Neural crest cell (in vitro differentiated cells): ENCODE results near the gene GRIFIN. TPM values are rescaled to one million over a fixed set of nuclear protein-coding genes. Genes with fewer than 3 reads are reported as not detected.

Source experiments
- DNase-seq: peaks from one replicate; pipeline ENCODE4 v3.0.0; 2021; ENCODE audit warnings: low read depth, mixed read lengths, low spot score
- H3K27ac Mint-ChIP-seq: one replicate; pipeline ENCODE4 v1.8.0; 2021; ENCODE audit warnings: mild to moderate bottlenecking, mixed read lengths; ENCODE audit not compliant: unreplicated experiment
- H3K27me3 Mint-ChIP-seq: 2 replicates; pipeline ENCODE4 v1.8.0; 2021; ENCODE audit warnings: low read depth, mild to moderate bottlenecking, mixed read lengths
- H3K36me3 Mint-ChIP-seq: 2 replicates; pipeline ENCODE4 v1.8.0; 2021; ENCODE audit warnings: low read depth, mild to moderate bottlenecking, mixed read lengths
- H3K4me1 Mint-ChIP-seq: 2 replicates; pipeline ENCODE4 v1.8.0; 2021; ENCODE audit warnings: mixed read lengths
- H3K4me3 Mint-ChIP-seq: one replicate; pipeline ENCODE4 v1.8.0; 2021; ENCODE audit warnings: mild to moderate bottlenecking, mixed read lengths
- H3K9me3 Mint-ChIP-seq: 2 replicates; pipeline ENCODE4 v1.8.0; 2021; ENCODE audit warnings: mixed read lengths
- CTCF ChIP-seq: fragments of 200-600 bp; sonication (generic); conservative IDR thresholded peaks from 2 replicates; pipeline ENCODE4 v1.5.0; 2021; ENCODE audit warnings: antibody characterized with exemption, mild to moderate bottlenecking
- total RNA-seq: library from RNA; stranded (reverse); gene quantifications from 2 replicates; pipeline ENCODE4 v1.2.1, GENCODE V29; 2021

GRIFIN gene
- total RNA-seq, 1 donor from 2014 or later, result not detected

GRCh38 chr7:2468227-2468626 is 8.0 kb downstream of the GRIFIN start:
- peaks cover 29% of the 10 kb centered on the region for H3K4me1 Mint-ChIP-seq
- H3K9me3 Mint-ChIP-seq, result no peaks in the 10 kb centered on the region
- DNase-seq, result no peak
- H3K36me3 Mint-ChIP-seq, result no peaks in the 10 kb centered on the region
- peaks cover 2% of the 10 kb centered on the region for H3K27me3 Mint-ChIP-seq
- H3K4me3 Mint-ChIP-seq, result no peak overlapping the region
- no peak overlapping the region for H3K27ac Mint-ChIP-seq
- TF ChIP-seq CTCF, result no peak

- no peak for TF ChIP-seq CTCF
- H3K27ac Mint-ChIP-seq, result no peak overlapping the region
- H3K4me3 Mint-ChIP-seq, result no peak overlapping the region
- H3K9me3 Mint-ChIP-seq, result peaks cover 3% of the 10 kb centered on the region
- peaks cover 29% of the 10 kb centered on the region for H3K4me1 Mint-ChIP-seq
- no peaks in the 10 kb centered on the region for H3K36me3 Mint-ChIP-seq
- DNase-seq, result no peak
- peaks cover 2% of the 10 kb centered on the region for H3K27me3 Mint-ChIP-seq
Measured at GRCh38 chr7:2466675-2467074, 9.5 kb downstream of the GRIFIN start.

GRCh38 chr7:2465928-2466327 is 10.3 kb downstream of the GRIFIN start:
- Mint-ChIP-seq H3K4me1 (peaks cover 25% of the 10 kb centered on the region), H3K36me3 (no peaks in the 10 kb centered on the region), H3K27me3 (peaks cover 2% of the 10 kb centered on the region), H3K4me3 (peak overlapping the region; percentile 70), H3K27ac (peak overlapping the region; percentile 97), H3K9me3 (peaks cover 3% of the 10 kb centered on the region)
- DNase-seq, result peak; percentile 21
- no peak for TF ChIP-seq CTCF

GRCh38 chr7:2462731-2463130 is 13.5 kb downstream of the GRIFIN start:
- H3K9me3 Mint-ChIP-seq, result peaks cover 3% of the 10 kb centered on the region
- no peak overlapping the region for H3K4me3 Mint-ChIP-seq
- peaks cover 2% of the 10 kb centered on the region for H3K27me3 Mint-ChIP-seq
- peaks cover 11% of the 10 kb centered on the region for H3K4me1 Mint-ChIP-seq
- H3K36me3 Mint-ChIP-seq, result no peaks in the 10 kb centered on the region
- no peak for TF ChIP-seq CTCF
- DNase-seq, result no peak
- no peak overlapping the region for H3K27ac Mint-ChIP-seq

GRCh38 chr7:2461268-2462026 is 14.8 kb downstream of the GRIFIN start:
- Mint-ChIP-seq H3K9me3 (peaks cover 3% of the 10 kb centered on the region), H3K4me3 (no peak overlapping the region), H3K27me3 (peaks cover 2% of the 10 kb centered on the region), H3K36me3 (no peaks in the 10 kb centered on the region), H3K27ac (no peak overlapping the region), H3K4me1 (peaks cover 8% of the 10 kb centered on the region)
- no peak for DNase-seq
- no peak for TF ChIP-seq CTCF
